AG08396 (cell line): ENCODE results near the gene SYNE2.
A peak's percentile ranks its signal among the peaks of the same experiment; 100 is the strongest.

Experiments used
- DNase-seq: peaks from one replicate; pipeline ENCODE4 v3.0.0; 2012; ENCODE audit warnings: low spot score, mixed read lengths

Gene SYNE2

GRCh38 chr14:63960926-63961567 is 108.2 kb downstream of the SYNE2 start:
- no peak for DNase-seq

GRCh38 chr14:63962906-63963305 is 110.1 kb downstream of the SYNE2 start:
- DNase-seq: no peak

GRCh38 chr14:63963439-63963838 is 110.6 kb downstream of the SYNE2 start:
- DNase-seq: no peak

GRCh38 chr14:63964113-63964512 is 111.3 kb downstream of the SYNE2 start:
- DNase-seq: no peak

- no peak for DNase-seq
Observed at GRCh38 chr14:63966407-63966806, 113.6 kb downstream of the SYNE2 start.

DNA sequence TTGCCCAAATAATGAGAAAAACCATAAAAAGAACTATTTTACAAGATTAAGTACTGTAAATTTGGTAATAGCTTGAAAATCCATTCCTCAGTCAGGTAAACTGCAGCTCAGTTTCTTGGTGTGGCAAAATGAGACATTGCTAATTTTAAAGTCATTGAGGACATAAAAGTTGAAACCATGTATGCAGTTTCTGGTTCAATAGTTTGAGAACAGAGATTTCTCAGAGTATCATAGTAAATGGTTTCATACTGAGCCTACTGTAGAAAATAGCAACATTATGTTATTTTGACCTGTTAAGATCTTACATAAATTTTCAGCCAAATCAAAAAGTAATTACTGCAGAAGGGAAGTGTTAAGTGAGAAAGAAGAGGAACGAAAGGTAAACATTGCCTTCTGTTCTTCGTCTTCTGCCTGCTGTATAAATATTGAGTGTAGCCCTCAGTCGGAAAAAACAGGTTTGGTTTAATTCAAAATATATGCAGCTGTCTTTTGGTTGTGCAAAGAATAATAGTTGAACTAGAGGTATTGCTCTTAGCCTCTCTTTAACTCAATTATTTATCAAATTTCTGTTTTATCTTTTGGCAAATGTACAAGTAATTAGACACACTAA is 119.6 kb downstream of the SYNE2 start:
- DNase-seq: no peak

DNA sequence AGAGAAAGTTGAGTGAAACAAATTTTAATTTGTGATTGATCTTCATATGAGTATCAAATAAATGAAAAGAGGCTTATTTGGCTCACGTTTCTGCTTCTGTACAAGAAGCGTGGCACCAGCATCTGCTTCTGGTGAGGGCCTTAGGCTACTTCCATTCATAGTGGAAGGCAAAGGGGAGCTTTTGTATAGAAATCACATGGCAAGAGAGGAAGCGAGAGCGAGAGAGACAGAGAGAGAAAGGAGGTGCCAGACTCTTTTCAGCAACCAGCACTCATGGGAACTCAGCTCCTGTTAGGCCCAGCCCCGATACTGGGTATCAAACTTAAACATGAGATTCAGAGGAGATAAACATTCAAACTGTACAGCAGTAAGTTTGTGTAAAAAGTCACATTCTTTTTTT is 121.4 kb downstream of the SYNE2 start:
- no peak for DNase-seq

GRCh38 chr14:63981569-63981968 is 128.8 kb downstream of the SYNE2 start:
- no peak for DNase-seq

GRCh38 chr14:63982156-63982555 is 129.4 kb downstream of the SYNE2 start:
- DNase-seq: no peak

DNA sequence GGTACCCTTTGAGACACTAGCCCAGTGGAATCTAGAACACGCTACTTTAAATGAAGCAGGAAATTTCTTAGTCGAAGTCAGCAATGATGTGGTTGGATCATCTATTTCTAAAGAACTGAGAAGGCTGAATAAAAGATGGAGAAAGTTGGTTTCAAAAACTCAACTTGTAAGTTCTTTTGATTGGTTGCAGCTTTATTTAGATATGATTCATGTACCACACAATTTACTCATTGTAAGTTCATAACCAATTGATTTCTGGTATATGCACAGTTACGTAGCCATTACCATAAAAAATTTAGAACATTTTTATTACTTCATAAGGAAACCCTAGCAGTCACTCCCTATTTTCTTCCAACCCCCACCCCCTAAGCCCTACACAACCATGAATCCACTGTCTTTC is 129.8 kb downstream of the SYNE2 start:
- DNase-seq: no peak

- DNase-seq: peak; percentile 33
Observed at GRCh38 chr14:63986789-63987533, 134.2 kb downstream of the SYNE2 start.

DNA sequence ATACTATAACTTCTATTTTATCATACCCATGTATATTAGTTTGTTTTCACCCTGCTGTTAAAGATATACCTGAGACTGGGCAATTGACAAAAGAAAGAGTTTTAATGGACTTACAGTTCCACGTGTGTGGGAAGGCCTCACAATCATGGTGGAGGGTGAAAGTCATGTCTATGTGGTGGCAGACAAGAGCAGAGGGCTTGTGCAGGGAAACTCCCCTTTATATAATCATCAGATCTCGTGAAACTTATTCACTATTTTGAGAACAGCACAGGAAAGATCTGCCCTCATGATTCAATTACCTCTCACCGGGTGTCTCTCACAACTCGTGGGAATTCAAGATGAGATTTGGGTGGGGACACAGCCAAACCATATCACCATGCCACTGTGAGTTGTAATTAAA is 135.8 kb downstream of the SYNE2 start:
- DNase-seq: no peak

- DNase-seq: no peak
Observed at GRCh38 chr14:63991833-63992232, 139.0 kb downstream of the SYNE2 start.

- no peak for DNase-seq
Observed at GRCh38 chr14:63992858-63993257, 140.1 kb downstream of the SYNE2 start.

DNA sequence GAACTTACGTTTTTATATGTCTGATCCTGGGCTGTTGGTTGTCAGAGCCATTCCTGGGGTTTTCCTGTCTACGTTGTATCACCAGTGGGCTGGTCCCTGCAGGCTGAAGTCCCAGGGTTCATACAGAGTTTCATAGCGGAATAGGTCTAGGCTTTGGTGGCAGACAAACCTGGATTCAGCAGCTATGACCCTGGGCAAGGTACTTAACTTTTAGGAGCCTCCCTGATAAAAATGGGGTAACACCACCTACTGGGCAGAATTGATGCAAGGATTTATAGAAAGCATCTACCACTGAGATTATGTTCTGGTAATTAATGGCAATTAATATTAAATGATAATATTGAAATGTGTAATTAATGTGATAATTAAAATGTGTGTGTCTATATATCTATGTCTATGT is 141.2 kb downstream of the SYNE2 start:
- no peak for DNase-seq

DNA sequence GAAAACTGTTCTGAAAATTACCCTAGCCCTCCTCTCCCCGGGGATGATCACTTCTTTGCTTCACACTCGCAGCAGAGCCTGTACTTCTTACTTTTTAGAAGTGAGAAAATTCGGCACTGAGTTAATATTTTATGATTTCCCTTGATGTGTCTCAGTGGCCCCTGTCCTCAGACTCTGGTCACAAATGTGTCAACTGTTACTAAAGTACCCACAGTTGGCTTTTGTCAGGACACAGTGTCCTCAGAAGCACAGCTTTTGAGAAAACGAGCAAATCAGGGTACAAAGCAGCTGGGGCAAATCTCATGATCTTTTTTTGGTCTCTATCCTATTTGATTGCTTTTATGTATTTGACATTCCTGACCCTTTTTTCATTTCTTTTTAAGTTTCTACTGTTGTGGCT is 142.5 kb downstream of the SYNE2 start:
- DNase-seq: no peak

GRCh38 chr14:63996016-63996415 is 143.2 kb downstream of the SYNE2 start:
- DNase-seq: no peak

DNA sequence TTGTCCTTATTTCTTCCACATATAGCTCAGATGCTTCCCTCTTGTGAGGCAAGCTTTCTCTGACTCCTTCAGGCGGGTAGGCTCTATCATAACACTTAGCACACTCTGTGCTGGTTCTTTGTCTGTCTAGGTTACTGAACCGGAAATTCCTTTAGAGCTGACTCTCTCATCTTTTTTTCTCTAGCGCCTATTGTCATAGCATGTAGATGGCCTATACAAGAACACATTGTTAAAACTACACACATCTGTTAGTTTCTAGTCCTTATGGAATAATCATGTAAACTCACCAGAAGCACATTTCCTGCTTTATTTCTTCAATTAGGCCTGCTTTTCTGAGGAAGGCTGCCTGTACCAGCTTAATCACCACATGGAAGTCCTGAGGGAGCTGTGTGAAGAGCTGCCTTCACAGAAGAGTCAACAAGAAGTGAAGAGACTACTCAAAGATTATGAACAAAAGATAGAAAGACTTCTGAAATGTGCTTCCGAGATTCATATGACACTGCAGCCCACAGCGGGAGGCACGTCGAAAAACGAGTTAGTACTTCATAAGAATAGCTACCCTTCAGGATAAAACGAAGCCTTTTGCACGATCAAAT is 143.9 kb downstream of the SYNE2 start:
- DNase-seq: no peak

DNA sequence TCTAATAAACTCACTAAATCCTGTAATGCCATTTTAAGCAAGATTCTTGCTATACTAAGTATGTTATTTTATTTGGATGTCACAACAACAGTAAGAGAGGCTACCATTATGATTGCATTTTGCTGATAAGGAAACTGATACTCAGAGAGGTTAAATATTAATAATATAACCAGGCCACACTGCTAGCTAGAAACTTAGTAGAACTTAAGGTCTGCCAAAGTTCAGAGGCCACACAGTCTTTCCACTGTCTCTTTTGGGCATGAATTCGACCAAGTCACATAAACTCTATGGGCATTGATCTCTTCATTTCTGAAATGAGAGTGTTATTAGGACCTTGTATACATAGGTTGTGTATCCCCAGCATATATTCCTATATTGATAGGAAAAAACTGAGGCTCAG is 147.9 kb downstream of the SYNE2 start:
- DNase-seq: no peak

DNA sequence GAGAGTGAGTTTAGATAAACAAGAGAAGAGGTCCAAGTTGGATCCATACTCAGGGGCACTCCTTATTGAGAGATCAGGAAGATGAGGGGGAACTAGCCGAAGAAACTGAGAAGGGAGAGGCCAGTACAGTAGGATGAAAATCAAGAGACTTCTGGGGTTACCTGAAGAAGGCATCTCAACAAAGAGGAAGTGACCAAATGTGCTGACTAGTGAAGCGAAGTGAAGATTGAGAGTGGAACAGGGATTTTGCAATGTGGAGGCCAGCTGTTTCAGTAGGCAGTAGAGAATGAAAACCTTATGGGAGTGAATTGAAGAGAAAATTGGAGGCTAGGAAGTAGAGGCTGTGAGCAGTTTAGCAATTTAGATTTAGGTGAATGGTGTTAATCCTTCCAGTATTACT is 153.0 kb downstream of the SYNE2 start:
- no peak for DNase-seq

DNA sequence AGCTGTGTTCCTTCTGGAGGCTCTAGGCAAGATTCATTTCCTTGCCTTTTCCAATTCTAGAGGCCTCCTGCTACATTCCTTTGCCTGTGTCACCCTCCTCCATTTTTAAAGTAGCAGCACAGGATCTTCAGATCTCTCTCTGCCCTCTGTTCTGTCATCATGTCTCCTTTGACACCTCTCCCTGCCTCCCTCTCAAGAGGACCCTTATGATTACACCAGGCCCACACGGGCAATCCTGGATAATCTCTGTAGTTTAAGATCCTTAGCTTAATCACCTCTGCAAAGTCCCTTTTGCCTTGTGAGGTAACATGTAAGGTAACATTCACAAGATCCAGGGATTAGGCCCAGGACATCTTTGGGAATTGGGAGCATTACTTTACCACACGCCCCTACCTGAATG is 155.2 kb downstream of the SYNE2 start:
- no peak for DNase-seq

GRCh38 chr14:64012003-64012402 is 159.2 kb downstream of the SYNE2 start:
- DNase-seq: no peak

DNA sequence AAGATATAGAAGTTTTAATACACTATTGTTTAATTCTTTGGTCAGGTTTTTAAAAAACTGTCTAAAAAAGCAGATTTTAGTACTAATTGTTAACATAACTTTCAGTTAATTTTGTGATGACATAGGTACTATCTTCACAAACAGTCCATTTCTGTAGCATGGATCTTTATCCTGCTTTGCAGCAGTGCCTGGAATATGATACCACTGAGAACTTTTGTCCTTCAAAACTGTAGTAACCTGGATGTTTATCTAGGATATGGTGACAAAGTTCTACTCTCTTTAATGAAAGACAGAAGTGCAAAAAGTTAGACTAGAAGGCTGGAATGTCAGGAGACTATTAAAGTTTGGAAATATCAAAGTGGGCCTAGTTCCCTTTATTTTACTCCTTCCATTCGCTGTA is 159.9 kb downstream of the SYNE2 start:
- no peak for DNase-seq
